Measurements from ENCODE around the gene BCL2A1. TPM values are rescaled to one million over a fixed set of nuclear protein-coding genes. Genes with fewer than 3 reads are reported as not detected.
A peak's percentile ranks its signal among the peaks of the same experiment; 100 is the strongest.
"Not testable (repeated sequence)": the region's sequence is repeated elsewhere in the genome, so short reads cannot be mapped to it uniquely, and the experiment has no call there.

BCL2A1 gene
- polyA plus RNA-seq (2013, experiment 1 of 2; ENCODE audit: insufficient read length) = not detected
- not detected for polyA plus RNA-seq (2013, experiment 2 of 2; ENCODE audit: insufficient read length)

DNA sequence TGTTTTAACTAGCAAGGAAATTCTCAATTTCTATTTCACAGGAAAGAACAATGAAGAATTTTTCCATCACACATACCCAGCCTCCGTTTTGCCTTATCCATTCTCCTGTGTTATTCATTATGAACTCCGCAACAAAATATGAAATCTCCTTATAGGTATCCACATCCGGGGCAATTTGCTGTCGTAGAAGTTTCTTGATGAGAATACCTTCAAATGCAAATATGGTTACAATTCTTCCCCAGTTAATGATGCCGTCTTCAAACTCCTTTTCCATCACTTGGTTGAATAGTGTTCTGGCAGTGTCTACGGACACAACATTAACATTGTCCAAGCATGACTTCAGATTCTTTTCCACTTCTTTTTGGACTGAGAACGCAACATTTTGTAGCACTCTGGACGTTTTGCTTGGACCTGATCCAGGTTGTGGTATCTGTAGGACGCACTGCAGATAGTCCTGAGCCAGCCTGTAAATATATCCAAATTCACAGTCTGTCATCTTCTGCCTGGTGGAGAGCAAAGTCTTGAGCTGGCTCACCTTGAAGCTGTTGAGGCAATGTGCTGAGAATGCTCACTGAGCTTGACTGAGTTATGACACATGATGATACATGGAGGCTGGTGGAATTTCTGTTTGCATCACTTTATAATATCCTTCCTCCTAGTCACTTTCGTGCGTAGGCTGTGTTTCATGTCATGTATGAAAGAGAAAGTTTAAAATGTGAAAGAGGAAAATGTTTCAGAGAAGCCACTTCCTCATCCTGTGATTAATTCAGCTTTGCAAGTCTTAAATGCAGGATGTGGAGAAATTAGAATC is at the start of gene BCL2A1:
Gene BCL2A1 (minus strand): TSS at position 573 of the 811 bp plus-strand sequence. CDS start 77 bp downstream, at position 496.
- peak; percentile 66 for DNase-seq

DNA sequence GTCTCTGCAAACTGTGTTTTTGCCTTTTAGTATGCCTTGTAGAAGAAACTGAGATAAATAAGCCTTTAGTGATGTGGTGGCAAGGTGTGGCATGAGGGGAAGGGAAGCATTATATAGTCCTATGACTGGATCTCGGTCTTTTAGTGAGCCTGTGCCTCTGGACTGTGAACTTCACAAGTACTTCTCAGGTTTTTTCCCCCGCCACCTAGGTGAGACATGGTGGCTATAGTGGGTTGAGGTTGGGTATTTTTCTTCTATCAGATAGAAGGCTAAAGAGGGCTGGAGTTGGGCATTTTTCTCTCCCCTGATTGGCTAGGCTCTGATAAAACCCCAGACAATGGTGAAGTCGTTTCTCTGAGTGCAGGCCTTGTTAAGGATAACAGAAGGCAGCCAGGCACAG is 49.7 kb upstream of the BCL2A1 start:
- DNase-seq = no peak

DNA sequence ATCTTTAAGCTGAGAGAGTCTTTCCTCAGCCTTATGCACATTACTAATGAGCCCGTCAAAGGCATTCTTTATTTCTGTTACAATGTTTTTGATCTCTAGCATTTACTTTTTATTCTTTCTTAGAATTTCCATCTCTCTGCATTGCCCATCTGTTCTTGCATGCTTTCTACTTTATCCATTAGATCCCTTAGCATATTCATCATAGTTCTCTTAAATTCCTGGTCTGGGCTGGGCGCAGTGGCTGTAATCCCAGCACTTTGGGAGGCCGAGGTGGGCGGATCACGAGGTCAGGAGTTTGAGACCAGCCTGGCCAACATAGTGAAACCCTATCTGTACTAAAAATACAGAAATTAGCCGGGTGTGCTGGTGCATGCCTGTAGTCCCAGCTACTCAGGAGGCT is 49.2 kb upstream of the BCL2A1 start:
- DNase-seq = not testable (repeated sequence)

DNA sequence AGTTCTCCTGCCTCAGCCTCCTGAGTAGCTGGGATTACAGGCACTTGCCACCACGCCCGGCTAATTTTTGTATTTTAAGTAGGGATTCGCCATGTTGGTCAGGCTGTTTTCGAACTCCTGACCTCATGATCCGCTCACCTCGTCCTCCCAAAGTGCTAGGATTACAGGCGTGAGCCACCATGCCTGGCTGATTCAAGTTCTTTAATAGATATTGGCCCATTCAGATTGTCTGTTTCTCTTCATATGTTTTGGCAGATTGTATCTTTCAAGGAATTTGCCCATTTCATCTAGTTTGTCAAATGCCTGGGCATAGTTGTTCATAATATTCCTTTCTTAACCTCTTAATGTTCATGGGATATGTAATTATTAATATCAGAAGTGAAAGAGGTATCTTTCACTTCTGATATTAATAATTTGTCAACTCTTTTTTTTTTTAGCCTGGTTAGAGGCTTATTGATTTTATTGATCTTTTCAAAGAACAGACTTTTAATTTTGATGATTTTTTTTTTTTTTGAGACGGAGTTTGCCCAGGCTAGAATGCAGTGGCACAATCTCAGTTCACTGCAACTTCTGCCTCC is 48.3 kb upstream of the BCL2A1 start:
- DNase-seq = no peak

DNA sequence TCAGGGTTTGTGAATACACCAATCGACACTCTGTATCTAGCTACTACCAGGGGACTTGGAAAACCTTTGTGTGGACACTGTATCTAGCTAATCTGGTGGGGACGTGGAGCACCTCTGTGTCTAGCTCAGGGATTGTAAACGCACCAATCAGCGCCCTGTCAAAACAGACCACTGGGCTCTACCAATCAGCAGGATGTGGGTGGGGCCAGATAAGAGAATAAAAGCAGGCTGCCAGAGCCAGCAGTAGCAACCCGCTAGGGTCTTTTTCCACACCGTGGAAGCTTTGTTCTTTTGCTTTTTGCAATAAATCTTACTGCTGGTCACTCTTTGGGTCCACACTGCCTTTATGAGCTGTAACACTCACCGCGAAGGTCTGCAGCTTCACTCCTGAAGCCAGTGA is 46.1 kb upstream of the BCL2A1 start:
- DNase-seq = not testable (repeated sequence)

DNA sequence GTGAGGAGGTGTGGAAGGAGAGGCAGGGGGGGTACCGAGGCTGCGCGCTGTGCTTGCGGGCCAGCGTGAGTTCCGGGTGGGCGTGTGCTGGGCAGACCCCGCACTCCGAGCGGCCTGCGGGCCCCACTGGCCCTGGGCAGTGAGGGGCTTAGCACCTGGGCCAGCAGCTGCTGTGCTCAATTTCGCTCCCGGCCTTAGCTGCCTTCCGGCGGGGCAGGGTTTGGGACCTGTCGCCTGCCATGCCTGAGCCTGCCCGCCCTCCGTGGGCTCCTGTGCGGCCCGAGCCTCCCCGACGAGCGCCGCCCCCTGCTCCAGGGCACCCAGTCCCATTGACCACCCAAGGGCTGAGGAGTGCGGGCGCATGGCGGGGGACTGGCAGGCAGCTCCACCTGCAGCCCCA is 45.5 kb upstream of the BCL2A1 start:
- DNase-seq = not testable (repeated sequence)

DNA sequence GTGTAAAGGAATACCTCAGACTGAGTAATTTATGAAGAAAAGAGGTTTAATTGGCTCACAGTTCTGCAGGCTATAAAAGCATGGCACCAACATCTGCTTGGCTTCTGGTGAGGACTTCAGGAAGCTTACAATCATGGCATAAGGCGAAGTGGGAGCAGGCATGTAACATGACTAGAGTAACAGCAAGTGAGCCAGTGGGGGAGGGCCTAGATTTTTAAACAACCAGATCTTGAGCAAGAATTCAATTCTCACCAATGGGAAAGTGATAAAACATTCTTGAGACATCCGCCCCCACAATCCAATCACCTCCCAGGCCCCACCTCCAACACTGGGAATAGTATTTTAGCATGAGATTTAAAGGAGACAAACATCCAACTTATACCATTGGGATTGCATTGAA is 44.2 kb upstream of the BCL2A1 start:
- DNase-seq = no peak

DNA sequence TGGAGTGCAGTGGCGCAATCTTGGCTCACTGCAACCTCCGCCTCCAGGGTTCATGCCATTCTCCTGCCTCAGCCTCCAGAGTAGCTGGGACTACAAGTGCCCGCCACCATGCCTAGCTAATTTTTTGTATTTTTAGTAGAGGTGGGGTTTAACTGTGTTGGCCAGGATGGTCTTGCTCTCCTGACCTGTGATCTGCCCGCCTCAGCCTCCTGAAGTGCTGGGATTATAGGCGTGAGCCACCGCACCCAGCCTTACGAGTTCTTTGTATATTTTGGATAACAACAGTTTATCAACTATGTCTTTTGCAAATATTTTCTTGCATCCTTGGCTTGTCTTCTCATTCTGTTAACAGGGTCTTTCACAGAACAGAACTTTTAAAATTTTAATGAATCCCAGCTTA is 43.2 kb upstream of the BCL2A1 start:
- DNase-seq = not testable (repeated sequence)

DNA sequence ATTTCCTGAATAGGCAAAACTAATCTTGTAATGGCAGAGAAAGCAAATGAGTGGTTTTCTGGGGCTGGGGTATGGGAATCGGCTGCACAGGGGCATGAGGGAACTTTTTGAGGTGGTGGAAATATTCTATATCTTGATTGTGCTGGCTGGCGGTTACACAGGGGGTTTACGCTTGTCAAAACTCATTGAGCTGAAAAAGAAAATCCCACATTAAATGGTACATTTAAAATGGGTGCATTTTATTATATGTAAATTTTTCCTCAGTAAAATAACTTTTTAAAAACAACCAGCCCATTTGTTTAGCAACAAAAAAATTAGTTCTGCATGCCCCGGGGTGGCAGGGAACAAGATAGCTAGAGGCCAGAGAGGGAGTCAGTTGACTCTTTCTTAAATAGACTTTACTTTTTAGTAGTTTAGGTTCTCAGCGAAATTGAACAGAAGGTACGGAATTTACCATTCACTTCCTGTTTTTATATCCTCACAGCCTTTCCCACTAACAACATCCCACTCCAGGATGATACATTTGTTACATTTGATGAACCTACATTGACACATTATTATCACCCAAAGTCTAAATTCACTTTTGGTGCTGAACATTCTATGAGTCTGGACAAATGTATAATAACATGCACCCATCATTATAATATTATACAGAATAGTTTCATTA is 41.2 kb upstream of the BCL2A1 start:
- DNase-seq = no peak

DNA sequence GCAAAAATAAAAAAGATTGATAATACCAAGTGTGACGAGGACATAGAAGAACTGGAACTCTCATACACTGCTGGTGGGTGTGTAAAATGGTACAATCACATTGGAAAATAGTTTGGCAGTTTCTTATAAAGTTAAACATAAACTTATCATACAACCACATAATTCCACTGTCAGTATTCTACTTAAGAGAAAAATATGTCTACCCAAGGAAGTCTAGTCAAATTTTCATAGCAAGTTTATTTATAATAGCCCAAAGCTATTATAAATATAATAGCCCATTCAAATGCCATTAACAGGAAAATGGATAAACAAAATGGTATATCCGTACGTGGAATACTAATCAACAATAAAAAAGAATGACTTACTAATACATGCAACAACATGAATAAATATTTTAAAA is 40.6 kb upstream of the BCL2A1 start:
- DNase-seq = no peak

DNA sequence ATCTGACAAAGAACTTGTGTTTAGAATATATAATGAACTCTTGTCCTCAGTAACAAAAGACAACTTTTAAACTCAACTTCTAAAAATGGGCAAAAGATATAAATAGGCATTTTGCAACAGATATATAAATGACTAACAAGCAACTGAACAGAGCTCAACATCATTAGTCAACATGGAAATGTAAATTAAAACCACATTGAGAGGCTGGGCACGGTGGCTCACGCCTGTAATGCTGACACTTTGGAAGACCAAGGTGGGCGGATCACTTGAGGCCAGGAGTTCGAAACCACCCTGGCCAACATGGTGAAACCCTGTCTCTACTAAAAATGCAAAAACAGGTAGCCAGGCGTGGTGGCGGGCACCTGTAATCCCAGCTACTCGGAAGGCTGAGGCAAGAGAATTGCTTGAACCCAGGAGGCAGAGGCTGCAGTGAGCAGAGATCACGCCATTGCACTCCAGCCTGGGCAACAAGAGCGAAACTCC is 40.1 kb upstream of the BCL2A1 start:
- DNase-seq = peak; percentile 89

DNA sequence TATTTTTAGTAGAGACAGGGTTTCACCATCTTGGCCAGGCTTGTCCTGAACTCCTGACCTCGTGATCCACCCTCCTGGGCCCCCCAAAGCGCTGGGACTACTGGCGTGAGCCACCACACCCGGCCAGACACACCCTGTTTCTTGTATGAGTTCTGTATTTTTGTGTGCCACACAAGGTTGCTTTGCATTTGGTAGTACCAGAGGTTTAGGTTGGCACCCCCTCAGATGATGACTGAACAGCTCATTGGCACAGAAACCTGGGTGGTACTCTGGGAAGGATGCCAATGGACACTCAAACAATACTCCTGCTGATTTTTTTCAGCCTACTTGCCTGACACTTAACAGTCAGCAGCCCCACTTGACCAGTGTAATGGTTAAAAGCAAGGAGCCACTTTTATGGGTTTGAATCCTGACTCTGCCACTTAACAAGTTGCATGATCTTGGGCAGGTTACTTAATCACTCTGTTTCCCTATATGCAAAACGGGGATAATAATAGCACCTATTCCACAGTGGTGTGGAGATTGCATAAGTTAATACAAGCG is 39.2 kb upstream of the BCL2A1 start:
- peak; percentile 40 for DNase-seq

DNA sequence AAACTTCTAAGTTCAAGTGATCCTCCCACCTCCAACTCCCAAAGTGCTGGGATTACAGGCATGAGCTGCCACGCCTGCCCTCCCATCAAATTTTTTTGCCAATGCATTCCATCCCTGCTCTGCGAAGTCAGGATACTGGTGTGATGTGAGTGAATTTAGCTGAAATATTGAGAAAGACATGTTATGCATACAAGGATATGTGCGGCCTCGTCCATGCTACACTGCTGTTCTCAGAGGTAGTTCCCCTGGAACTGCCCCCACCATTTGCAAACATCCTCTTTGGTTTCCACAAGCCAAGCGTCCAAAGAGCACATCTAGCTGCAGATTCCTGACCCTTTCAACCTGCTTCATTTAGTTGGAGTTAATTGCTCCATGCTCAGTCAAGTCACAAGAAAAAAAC is 36.5 kb upstream of the BCL2A1 start:
- DNase-seq = no peak

DNA sequence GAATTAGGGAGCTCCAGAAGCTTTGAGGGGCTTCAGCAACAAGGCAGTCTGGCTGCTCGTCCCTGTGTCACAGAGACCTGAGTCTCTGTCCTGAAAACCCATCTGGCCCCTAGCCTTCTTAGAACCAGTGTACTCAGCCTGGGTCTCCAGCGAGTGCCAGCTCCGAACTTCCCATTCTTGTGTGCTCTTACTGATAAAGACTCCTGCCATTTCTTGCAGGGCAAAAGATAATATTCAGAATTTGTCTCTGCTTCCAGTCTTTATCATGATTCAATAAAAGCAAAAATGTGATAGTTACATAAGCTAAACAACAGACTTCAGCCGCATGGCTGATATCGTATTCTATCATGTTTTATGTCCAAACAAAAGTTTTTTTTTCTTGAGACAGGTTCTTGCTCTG is 36.0 kb upstream of the BCL2A1 start:
- DNase-seq = no peak

DNA sequence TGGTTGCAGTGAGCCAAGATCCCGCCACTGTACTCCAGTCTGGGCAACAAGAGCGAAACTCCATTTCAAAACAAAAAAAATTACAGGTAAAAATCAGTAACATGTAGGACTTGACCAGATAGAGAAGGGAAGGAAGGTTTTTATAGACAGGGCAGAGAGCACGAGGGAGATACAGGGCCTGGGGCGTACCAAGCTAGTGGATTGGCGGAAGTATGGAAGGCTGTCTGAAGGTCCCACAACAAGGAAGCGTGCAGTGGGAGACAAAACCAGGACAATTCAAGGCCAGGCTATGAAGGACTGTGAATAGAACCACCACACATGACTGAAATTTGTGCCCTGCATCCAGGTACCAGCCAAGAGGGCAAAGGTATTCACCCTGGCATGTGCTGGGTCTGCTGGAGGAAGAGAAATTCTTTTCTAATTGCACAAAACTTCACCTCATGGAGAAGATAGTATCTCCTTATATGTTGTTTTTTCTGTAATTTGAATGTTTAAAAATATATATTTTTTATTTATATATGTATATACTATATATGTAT is 33.0 kb upstream of the BCL2A1 start:
- DNase-seq = no peak

DNA sequence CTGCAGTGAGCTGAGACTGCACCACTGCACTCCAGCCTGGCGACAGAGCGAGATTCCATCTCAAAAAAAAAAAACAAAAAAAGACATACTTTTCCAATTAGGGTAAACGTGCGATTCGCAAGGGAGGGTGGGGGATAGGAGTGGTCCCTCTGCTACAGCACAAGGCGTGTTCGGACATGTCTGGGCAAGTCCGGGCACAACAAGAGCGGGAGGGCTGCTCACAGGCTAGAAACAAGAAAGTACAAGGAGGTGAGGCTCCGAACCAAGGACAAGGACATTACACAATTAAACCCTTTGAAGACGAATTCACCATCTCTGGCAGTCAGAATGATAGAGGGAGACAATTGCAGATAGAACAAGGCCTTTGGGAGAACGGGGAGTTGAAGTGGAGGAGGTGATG is 32.2 kb upstream of the BCL2A1 start:
- DNase-seq = peak; percentile 51

DNA sequence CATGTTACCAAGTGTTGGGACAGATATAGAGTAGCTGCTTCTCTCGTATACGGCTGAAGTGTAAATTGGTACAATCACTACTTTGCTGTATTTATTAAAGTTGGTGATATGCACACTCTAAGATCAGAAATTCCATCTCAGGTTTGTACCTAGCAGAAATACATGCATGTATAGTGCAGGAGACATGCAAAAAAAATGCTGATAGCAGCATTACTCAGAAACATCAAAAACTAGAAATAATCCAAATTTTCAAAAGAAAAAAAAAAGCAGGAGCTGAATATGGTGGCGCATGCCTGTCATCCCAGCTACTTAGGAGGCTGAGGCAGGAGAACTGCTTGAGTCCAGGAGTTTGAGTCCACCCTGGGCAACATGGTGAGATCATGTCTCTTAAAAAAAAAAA is 31.3 kb upstream of the BCL2A1 start:
- DNase-seq = no peak

DNA sequence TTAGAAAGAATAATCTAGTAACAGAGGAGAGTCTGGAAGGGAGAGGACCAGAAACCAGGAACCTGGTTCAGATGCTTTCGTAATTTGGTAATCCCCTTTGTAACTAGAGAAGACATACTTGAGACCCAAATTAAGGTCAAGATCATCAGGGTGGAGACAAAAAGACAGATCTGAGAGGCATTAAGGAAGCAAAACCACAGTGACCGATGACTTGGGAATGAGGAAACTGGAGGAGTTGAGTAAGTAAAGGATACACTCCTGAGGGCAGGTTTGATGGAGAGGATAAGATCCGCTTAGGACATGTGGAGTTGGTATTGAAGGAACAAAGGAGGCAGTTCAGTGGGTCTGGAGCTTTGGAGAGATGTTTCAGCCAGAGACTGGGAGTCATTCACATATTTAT is 23.6 kb upstream of the BCL2A1 start:
- peak; percentile 24 for DNase-seq

DNA sequence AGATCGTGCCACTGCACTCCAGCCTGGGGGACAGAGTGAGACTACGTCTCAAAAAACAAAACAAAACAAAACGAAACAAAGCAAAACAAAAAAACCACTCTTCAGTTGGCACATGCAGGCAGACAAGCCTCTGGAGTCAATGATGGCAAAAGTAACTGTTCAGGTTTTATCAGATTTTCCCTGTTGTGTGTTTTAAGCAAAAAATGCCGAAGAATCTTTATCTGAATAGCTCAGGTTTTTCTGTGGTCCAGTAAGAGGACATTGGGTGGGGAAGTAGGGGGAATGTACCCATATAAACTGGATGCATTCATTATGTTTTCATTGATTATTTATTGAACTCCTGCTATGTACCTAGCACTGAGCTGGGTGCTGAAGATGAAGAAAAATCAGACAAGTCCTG is 20.8 kb upstream of the BCL2A1 start:
- DNase-seq = no peak

DNA sequence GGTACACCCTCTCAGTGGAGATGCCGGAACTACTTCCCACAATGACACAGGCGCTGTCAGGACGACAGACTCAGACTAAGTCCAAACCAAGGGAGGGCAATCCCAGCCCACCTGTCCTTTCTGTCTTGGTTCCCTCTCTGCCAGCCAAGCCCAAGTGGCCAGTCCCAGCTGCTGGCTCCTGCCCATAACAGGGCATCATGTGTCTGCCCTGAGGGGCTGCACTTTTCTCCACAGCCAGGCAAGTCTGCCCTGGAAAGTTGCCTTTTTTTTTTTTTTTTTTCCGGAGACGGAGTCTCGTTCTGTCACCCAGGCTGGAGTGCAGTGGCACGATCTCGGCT is 20.0 kb upstream of the BCL2A1 start:
- DNase-seq = no peak

DNA sequence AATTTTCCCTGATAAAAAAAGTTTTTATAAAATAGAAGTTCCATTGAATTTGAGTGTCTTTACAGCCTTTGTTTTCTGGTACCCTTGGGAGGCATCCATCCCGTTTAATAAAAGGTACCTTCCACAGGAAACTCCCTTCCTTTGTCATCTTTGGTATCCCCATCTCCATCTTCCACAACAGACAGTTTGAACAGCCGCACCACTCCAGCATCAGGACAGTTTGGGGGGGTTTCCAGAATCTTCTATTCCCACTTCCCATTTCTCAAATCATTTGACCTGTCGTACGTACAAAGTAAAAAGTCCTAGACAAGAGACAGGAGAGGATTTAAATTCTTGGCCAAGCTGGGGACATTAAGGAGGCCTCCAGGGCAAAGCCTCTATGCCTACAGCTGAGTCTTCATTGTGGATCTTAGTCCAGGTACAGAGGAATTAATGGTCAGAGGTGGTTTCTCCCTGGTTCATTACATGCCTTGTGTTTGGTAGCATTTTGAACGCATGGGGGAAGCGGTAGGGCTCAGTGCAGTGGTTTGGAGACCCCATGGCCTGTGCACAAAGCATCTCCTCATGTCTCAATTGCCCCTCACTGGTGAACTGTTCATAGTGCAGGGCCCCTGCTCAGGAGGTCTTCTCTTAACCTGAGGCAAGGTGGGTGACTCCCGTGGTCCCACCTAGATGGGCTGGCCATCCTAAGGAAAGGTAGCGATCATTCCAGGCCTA is 19.4 kb upstream of the BCL2A1 start:
- DNase-seq = no peak

DNA sequence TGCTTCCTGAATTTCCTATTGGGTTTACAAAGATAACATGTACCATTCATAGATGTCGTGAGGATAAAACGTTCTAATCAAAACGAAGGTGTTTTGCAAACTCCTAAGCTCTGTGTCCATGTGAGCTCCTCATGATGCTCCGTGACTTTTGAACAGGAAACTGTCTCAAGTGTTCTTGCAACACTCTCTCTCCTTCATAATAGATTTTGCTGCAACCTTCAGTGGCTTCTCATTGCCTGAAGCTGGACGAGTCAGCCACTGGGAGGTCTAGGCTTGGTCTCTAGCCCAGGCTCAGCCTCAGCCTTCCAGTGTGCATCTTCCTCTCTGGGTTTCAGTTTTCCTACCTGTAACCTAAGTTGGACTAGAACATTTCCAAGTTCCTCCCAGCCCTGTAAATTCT is 18.7 kb upstream of the BCL2A1 start:
- no peak for DNase-seq

Measured in fibroblast of skin of scalp (primary cell).